Stimulated activated CD4-positive, alpha-beta T cell treated with anti-CD3 and anti-CD28 coated beads, Interleukin-15, amount 100 ng/mL, for 48 hours (primary cell): ENCODE measurements around the gene REEP6.

Experiments used
- DNase-seq, 2 donors: peaks; one replicate each; pipeline ENCODE4 v3.0.0-alpha.2; 2020; ENCODE audit warnings: low read depth in 2 of 2

REEP6 gene

DNA sequence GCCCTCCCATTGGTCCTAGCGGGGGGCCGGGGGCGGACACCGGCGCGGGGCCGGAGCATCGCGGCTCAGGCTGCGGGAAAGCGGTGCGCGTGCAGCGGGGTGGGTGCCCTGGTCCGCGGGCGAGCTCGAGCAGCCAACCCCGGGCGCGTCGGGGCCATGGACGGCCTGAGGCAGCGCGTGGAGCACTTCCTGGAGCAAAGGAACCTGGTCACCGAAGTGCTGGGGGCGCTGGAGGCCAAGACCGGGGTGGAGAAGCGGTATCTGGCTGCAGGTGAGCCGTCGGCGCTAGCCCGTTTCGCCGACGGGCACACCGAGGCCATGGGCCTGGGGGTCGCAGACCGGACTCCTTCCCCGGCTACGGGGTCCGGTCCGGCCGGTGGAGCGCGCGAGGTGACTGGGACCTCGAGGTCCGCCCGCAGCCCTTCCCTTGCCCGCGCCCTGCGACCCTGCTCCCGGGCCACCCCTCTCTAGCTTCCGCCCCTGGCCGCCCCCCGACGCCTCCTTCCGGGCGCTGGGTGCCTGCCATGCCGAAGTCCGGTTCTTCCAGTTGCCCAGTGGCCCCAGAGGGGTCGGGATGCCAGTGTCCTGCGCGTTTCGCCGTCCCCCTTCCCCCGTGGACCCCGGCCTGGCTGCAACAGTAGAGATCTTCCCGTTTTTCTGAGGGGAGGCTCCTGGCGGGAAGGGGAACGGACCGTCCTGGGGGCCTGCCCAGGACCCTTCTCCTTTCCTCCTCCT, at the start of gene REEP6:
Gene REEP6 (plus strand): TSS at position 68 of the 735 bp plus-strand sequence. CDS start 89 bp downstream, at position 157.
- no peak for DNase-seq

DNA sequence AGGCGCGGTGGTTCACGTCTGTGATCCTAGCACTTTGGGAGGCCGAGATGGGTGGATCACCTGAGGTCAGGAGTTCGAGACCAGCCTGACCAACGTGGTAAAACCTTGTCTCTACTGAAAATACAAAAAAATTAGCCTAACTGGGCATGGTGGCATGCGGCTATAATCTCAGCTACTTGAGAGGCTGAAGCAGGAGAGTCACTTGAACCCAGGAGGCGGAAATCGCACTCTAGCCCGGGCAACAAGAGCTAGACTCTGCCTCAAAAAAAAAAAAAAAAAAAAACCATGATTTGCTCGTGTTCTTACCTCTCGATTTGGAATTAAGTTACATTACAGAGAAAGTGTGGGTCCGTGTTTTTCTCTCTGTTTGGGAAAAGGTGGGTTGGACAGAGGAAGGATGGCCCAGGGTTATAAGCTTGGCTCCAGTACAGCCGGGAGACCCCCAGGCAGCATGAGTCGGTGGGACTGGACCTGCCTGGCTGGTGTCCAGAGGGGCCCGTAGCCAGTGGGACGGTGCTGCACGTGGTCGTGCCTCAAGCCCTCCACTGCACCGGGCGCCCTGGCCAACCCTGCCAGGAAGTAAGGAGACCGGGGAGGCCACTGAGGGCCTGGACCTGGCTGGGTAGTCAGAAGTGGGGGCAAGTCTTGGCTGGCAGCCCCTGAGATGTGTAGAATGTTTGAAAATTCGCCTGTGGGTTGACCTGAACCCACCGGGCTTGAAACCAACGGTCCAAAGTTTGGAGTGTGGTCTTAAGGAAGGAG, 49.1 kb upstream of the REEP6 start:
- no peak for DNase-seq

DNA sequence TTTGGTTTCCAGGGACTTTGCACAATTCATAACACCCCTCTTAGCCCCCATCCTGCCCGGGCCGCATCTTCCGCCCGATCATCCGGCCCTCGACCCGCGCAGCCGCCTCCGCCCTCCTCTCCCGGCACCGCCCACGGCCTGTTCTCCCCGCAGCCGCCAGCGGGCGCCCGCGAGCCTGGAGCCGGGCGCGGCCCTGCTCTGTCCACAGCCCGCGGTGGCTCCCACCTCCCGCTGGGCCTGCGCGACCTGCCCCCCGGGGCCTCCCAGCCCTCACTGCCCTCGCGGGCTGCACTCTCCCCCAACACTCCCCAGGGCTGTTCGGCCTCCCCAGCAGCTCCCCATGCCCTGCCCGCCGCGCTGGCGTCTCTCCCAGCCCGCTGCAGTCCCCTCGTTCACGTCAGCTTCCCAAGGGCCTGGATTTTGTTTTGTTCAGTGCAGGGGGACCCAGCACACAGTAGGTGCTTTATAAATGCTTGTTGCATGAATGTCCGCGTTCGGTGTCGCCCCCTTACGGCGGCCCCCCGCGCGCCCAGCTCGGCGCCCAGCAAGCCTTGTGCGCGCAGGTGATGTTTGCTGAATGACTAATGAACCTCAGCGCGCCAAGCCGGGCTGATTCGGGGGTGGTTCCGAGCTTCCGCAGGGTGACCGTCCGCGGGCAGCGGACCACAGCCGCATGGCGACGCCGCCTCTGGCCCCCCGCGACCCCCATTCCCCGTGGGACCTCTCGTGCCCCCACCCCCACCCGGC, 45.6 kb upstream of the REEP6 start:
- DNase-seq = peak in 1 of 2 donors; percentile 75

DNA sequence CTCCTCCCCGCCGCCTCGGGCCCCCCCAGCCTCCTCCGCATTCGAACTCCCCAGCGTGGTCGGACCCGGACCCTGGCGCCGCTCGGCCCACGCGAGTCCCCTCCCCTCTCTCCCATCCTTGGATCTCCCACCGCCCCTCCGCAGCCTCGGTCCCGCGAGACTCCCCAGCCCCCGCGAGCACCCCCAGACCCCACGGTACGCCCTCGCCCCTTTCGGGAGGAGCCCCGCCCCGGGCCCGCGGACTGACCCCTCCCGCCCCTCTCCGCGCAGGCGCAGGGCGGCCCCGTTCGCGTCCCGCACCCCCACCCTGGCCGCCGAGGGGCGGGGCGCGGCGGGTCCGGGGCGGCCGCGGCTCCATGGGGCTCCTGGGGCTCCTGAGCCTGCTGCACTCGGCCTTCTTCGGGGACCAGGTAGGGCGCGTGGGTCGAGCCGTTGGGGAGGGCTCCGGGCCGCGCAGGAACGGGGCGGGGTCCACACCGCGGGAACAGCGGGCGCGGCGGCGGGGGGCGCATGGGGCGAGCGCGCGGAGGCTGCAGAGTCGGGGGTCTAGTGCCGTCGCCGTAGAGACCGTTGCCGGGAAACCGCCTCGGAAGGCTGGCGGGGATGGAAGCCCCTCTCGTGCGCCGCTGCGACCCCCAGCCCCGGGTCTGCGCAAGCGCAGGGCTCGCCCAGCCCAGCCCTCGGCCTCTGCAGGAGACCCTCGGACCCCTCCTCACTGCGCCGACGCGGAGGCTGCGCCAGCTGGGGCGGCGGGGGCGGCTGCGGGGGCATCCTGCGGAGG, 44.9 kb upstream of the REEP6 start:
- DNase-seq = no peak

GRCh38 chr19:1446713-1447481, 44.1 kb upstream of the REEP6 start:
- DNase-seq = no peak

GRCh38 chr19:1447504-1447903, 43.5 kb upstream of the REEP6 start:
- no peak for DNase-seq

GRCh38 chr19:1447944-1448343, 43.0 kb upstream of the REEP6 start:
- DNase-seq = no peak

DNA sequence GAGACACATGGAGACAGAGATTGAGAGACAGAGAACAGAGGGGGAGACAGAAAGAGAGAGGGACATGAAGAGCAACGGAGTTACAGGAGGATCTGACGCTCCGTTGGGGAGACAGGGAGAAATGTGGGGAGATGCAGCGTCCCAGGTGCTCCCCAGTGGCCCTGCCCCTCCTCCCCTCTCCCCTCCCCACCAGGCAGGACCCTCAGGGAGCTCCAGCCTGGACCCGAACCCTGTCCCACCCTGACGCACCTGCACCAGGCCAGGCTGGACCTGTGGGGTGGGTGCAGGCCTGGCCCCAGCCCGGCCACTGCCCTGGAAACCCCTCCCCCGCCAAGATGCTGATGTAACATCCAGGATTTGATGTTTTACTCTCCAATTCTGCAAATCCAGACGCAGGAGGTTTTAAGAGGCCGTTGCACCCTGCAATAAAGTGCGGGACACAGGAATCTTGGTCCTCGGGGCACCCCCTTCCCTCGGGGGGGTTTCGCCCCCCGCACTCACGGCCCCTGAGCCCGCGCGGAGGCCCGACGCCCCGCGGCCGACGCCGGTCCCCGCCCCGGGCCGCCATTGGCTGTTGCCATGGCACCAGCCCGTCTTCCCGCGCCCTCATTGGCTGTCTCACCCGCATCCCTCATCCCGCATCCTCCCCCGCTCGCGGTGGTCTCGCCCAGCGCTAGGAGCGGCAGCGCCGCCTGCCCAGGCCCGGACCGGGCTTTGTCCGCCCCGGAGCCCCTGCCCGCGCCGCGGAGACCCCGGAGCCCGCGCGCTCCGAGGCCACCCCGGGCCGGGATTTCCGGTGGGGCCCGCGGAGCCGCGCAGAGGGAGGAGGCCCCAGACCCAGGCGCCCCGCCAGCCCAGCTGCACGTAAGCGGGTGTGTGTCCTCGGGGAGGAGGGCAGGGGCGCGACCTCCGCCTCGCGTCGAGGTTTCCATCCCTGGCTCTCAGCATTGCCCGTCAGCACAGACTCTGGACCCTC, 41.2 kb upstream of the REEP6 start, which contains the start of gene APC2:
Gene APC2 (plus strand): TSS at position 655 of the 976 bp plus-strand sequence. CDS start 2,881 bp downstream, outside the sequence.
- no peak for DNase-seq

- DNase-seq = no peak
Observed at GRCh38 chr19:1450735-1451731, 39.9 kb upstream of the REEP6 start.

DNA sequence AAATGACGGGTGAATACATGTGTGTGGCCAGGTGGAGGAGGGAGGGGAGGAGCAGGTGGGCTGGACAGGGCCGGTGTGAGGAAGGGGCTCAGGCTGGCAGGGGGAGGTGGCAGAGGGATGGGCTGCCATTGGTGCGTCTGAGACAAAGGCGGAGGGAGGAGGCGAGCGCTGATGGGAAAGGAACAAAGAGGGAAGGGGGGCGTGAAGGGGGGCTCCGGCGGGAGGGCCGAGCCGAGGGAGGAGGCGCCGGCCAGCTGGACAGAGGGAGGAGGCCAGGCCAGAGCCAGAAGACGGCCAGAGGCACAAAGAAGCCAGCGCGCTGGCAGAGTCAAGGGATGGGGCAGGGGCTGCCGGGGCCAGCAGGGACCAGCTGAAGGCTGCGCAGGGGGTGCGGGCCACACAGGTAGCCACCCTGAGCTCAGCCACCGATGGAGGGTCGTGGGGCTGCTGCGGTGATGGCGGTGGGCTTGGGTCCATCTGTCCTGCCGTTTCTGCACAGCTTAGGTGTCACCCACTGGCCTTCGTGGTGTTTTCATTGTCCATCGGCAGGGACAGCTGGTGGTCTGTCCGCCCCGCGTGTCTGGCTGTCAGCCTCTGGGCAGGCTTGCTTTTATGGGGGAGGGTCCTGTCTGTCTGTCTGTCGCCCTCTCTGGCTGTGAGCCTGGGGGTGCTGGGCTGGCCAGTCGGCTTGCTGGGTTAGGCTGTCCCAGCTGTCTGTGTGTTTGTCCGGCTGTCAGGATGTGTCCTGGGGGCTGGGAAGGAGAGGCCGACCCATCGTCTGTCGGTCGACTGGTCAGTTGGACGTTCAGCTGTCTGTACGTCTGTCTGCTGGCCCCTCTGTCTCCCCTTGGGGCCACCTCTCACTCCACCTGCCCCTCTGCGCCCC, 38.8 kb upstream of the REEP6 start:
- no peak for DNase-seq

GRCh38 chr19:1452802-1453524, 38.0 kb upstream of the REEP6 start:
- no peak for DNase-seq

- no peak for DNase-seq
Observed at GRCh38 chr19:1453525-1454364, 37.2 kb upstream of the REEP6 start.

- no peak for DNase-seq
Observed at GRCh38 chr19:1455002-1455335, 36.0 kb upstream of the REEP6 start.

- peak; percentile 55 to 64 for DNase-seq
Observed at GRCh38 chr19:1455336-1456120, 35.5 kb upstream of the REEP6 start.
